GM21825 (cell line): Measurements from ENCODE around the gene ASB5.

Experiments used
- ATAC-seq: cut with Tn5 transposase; IDR thresholded peaks from one replicate; pipeline ENCODE4 v1.9.1; 2021; ENCODE audit warnings: mild to moderate bottlenecking, moderate library complexity; ENCODE audit not compliant: unreplicated experiment

The ASB5 gene

DNA sequence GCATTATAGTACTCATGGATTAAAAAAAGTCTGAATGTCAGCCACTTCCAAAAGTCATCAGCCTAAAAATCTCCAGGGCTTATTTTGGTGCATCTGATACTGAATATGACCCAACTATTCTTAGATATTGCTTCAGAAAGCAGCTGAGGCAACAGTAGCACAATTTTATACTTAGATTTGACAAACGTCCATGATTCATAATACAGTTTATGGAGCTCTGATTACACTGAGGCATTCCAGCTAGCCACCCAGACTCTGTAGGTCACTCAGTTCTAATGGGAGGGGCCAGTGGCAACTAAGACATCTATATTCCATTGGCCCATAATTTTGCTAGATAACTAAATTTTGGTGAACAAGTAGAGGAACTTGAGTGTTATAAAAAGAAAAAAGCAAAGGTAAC lies 84.0 kb downstream of the ASB5 start:
- ATAC-seq = no peak
